DOHH2 (cell line): Measurements from ENCODE around the gene ADTRP.

ENCODE experiments used
- H3F3A ChIP-seq: fragments of 200-600 bp; sonication (generic), shearing (Covaris generic); 2 replicates; pipeline ENCODE4 v1.6.0; 2016; ENCODE audit warnings: antibody characterized with exemption, mild to moderate bottlenecking; ENCODE audit not compliant: control insufficient read depth, insufficient read depth
- H3K27ac ChIP-seq: fragments of 200-600 bp; sonication (generic); 2 replicates; pipeline ENCODE4 v1.5.1; 2014; ENCODE audit warnings: low read depth, mild to moderate bottlenecking, low read length, moderate library complexity
- H3K27me3 ChIP-seq: fragments of 200-600 bp; sonication (generic); 2 replicates; pipeline ENCODE4 v1.6.1; 2014; ENCODE audit warnings: mild to moderate bottlenecking, low read length, mixed read lengths; ENCODE audit not compliant: control insufficient read depth
- H3K36me3 ChIP-seq: fragments of 200-600 bp; sonication (generic); 2 replicates; pipeline ENCODE4 v1.6.1; 2014; ENCODE audit warnings: mild to moderate bottlenecking, low read length, moderate library complexity, mixed read lengths; ENCODE audit not compliant: control insufficient read depth
- H3K4me1 ChIP-seq: fragments of 200-600 bp; sonication (generic); 2 replicates; pipeline ENCODE4 v1.6.1; 2014; ENCODE audit warnings: mild to moderate bottlenecking, low read length, mixed read lengths; ENCODE audit not compliant: control insufficient read depth
- H3K4me2 ChIP-seq: fragments of 200-600 bp; sonication (generic); 2 replicates; pipeline ENCODE4 v1.6.0; 2014; ENCODE audit warnings: mild to moderate bottlenecking, low read length, moderate library complexity
- H3K4me3 ChIP-seq: fragments of 200-600 bp; sonication (generic); 2 replicates; pipeline ENCODE4 v1.5.1; 2014; ENCODE audit warnings: mild to moderate bottlenecking, low read length, mixed read lengths
- H3K79me2 ChIP-seq: fragments of 200-600 bp; sonication (generic); 2 replicates; pipeline ENCODE4 v1.6.1; 2014; ENCODE audit warnings: mild to moderate bottlenecking, low read length, mixed read lengths; ENCODE audit not compliant: control insufficient read depth
- H3K9me2 ChIP-seq: fragments of 200-600 bp; sonication (generic); replicated peaks from 2 replicates; pipeline ENCODE4 v1.6.1; 2014; ENCODE audit warnings: mild to moderate bottlenecking, low read length, mixed read lengths; ENCODE audit not compliant: control insufficient read depth
- H3K9me3 ChIP-seq: fragments of 200-600 bp; sonication (generic); 2 replicates; pipeline ENCODE4 v1.6.1; 2014; ENCODE audit warnings: antibody characterized with exemption, low read length, mixed read lengths; ENCODE audit not compliant: control insufficient read depth, insufficient read depth
- H4K20me1 ChIP-seq: fragments of 200-600 bp; sonication (generic); 2 replicates; pipeline ENCODE4 v1.6.0; 2014; ENCODE audit warnings: low read depth, mild to moderate bottlenecking, antibody characterized with exemption, low read length, moderate library complexity; ENCODE audit not compliant: control insufficient read depth, insufficient read depth
- EZH2phosphoT487 ChIP-seq: fragments of 200-600 bp; sonication (generic); IDR thresholded peaks from 2 replicates; pipeline ENCODE4 v1.6.1; 2017; ENCODE audit warnings: borderline replicate concordance, mild to moderate bottlenecking, antibody characterized with exemption, low read length, moderate library complexity, mixed read lengths
- TF ChIP-seq, protein P1 (sequence below): fragments of 200-600 bp; sonication (generic); IDR thresholded peaks from one replicate; pipeline ENCODE4 v1.5.1; 2014; ENCODE audit warnings: antibody characterized with exemption, mild to moderate bottlenecking, low read depth, low read length; ENCODE audit not compliant: poor library complexity, severe bottlenecking

The ADTRP gene

GRCh38 chr6:11767458-11767857, 11.1 kb downstream of the ADTRP start:
- Histone ChIP-seq H3K4me3 (no peak overlapping the region), H3K4me1 (no peaks in the 10 kb centered on the region), H3K79me2 (no peaks in the 10 kb centered on the region), H3K9me3 (no peaks in the 10 kb centered on the region), H3K4me2 (no peak overlapping the region), H3K9me2 (no peaks in the 10 kb centered on the region), H4K20me1 (no peaks in the 10 kb centered on the region), H3F3A (no peaks in the 10 kb centered on the region), H3K36me3 (no peaks in the 10 kb centered on the region), H3K27me3 (peaks cover 9% of the 10 kb centered on the region; the same call in 1 of the 2 replicates), H3K27ac (no peak overlapping the region)
- TF ChIP-seq, protein P1, sequence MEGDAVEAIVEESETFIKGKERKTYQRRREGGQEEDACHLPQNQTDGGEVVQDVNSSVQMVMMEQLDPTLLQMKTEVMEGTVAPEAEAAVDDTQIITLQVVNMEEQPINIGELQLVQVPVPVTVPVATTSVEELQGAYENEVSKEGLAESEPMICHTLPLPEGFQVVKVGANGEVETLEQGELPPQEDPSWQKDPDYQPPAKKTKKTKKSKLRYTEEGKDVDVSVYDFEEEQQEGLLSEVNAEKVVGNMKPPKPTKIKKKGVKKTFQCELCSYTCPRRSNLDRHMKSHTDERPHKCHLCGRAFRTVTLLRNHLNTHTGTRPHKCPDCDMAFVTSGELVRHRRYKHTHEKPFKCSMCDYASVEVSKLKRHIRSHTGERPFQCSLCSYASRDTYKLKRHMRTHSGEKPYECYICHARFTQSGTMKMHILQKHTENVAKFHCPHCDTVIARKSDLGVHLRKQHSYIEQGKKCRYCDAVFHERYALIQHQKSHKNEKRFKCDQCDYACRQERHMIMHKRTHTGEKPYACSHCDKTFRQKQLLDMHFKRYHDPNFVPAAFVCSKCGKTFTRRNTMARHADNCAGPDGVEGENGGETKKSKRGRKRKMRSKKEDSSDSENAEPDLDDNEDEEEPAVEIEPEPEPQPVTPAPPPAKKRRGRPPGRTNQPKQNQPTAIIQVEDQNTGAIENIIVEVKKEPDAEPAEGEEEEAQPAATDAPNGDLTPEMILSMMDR = no peak
- no peak for TF ChIP-seq EZH2phosphoT487

- no peaks in the 10 kb centered on the region for H3K4me1 ChIP-seq
- peaks cover 9% of the 10 kb centered on the region; the same call in 1 of the 2 replicates for H3K27me3 ChIP-seq
- H3K9me2 ChIP-seq = no peaks in the 10 kb centered on the region
- H3K36me3 ChIP-seq = no peaks in the 10 kb centered on the region
- H3K79me2 ChIP-seq = no peaks in the 10 kb centered on the region
- H3K9me3 ChIP-seq = no peaks in the 10 kb centered on the region
- no peaks in the 10 kb centered on the region for H3F3A ChIP-seq
- H3K4me2 ChIP-seq = no peak overlapping the region
- TF ChIP-seq EZH2phosphoT487 = no peak
- TF ChIP-seq, protein P1 = no peak
- H3K4me3 ChIP-seq = no peak overlapping the region
- no peaks in the 10 kb centered on the region for H4K20me1 ChIP-seq
- no peak overlapping the region for H3K27ac ChIP-seq
These were observed 11.8 kb downstream of the ADTRP start for GRCh38 chr6:11766589-11767450.

- no peak overlapping the region for H3K27ac ChIP-seq
- H3K9me2 ChIP-seq = no peaks in the 10 kb centered on the region
- no peaks in the 10 kb centered on the region for H3F3A ChIP-seq
- no peaks in the 10 kb centered on the region for H3K9me3 ChIP-seq
- peaks cover 9% of the 10 kb centered on the region; the same call in 1 of the 2 replicates for H3K27me3 ChIP-seq
- H3K36me3 ChIP-seq = no peaks in the 10 kb centered on the region
- no peaks in the 10 kb centered on the region for H4K20me1 ChIP-seq
- no peak for TF ChIP-seq EZH2phosphoT487
- TF ChIP-seq, protein P1 = no peak
- no peaks in the 10 kb centered on the region for H3K4me1 ChIP-seq
- H3K4me3 ChIP-seq = no peak overlapping the region
- H3K4me2 ChIP-seq = no peak overlapping the region
- H3K79me2 ChIP-seq = no peaks in the 10 kb centered on the region
These were observed 12.6 kb downstream of the ADTRP start for GRCh38 chr6:11766043-11766442.
